NB4 (cell line): Measurements from ENCODE around the gene LDLRAD4.

Experiments used
- DNase-seq: peaks from one replicate; pipeline ENCODE4 v3.0.0; 2010; ENCODE audit warnings: low read depth
- H3K4me3 ChIP-seq: one replicate; pipeline ENCODE4 v1.5.1; 2011; ENCODE audit warnings: mild to moderate bottlenecking, low read depth, low read length, moderate library complexity
- MYC ChIP-seq: IDR thresholded peaks from 2 replicates; pipeline ENCODE4 v1.6.1; 2011; ENCODE audit warnings: low read depth, low read length
- POLR2A ChIP-seq: IDR thresholded peaks from 2 replicates; pipeline ENCODE4 v1.6.1; 2011; ENCODE audit warnings: mild to moderate bottlenecking; ENCODE audit not compliant: insufficient read length; ENCODE audit errors: extremely low read depth
- TF ChIP-seq, protein P1 (sequence below): IDR thresholded peaks from one replicate; pipeline ENCODE4 v1.5.1; 2012; ENCODE audit warnings: low read depth, low read length
- TF ChIP-seq, protein P2 (sequence below): IDR thresholded peaks from 2 replicates; pipeline ENCODE4 v1.6.1; 2011; ENCODE audit warnings: low read depth, low read length

The LDLRAD4 gene

GRCh38 chr18:13375302-13376255 is 157.0 kb downstream of the LDLRAD4 start:
- H3K4me3 ChIP-seq, result no peak overlapping the region
- TF ChIP-seq, protein P1, sequence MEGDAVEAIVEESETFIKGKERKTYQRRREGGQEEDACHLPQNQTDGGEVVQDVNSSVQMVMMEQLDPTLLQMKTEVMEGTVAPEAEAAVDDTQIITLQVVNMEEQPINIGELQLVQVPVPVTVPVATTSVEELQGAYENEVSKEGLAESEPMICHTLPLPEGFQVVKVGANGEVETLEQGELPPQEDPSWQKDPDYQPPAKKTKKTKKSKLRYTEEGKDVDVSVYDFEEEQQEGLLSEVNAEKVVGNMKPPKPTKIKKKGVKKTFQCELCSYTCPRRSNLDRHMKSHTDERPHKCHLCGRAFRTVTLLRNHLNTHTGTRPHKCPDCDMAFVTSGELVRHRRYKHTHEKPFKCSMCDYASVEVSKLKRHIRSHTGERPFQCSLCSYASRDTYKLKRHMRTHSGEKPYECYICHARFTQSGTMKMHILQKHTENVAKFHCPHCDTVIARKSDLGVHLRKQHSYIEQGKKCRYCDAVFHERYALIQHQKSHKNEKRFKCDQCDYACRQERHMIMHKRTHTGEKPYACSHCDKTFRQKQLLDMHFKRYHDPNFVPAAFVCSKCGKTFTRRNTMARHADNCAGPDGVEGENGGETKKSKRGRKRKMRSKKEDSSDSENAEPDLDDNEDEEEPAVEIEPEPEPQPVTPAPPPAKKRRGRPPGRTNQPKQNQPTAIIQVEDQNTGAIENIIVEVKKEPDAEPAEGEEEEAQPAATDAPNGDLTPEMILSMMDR, result no peak
- TF ChIP-seq, protein P2, sequence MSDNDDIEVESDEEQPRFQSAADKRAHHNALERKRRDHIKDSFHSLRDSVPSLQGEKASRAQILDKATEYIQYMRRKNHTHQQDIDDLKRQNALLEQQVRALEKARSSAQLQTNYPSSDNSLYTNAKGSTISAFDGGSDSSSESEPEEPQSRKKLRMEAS, result no peak
- DNase-seq, result peak; percentile 24

- no peak for DNase-seq
- no peak overlapping the region for H3K4me3 ChIP-seq
- no peak for TF ChIP-seq POLR2A
- TF ChIP-seq, protein P2, result no peak
- TF ChIP-seq MYC, result no peak
- TF ChIP-seq, protein P1, result no peak
These were observed 157.8 kb downstream of the LDLRAD4 start for GRCh38 chr18:13376298-13376840.

GRCh38 chr18:13376841-13377351 is 158.3 kb downstream of the LDLRAD4 start:
- DNase-seq, result no peak
- no peak for TF ChIP-seq MYC
- no peak for TF ChIP-seq POLR2A
- TF ChIP-seq, protein P2, result no peak
- TF ChIP-seq, protein P1, result no peak
- no peak overlapping the region for H3K4me3 ChIP-seq

DNA sequence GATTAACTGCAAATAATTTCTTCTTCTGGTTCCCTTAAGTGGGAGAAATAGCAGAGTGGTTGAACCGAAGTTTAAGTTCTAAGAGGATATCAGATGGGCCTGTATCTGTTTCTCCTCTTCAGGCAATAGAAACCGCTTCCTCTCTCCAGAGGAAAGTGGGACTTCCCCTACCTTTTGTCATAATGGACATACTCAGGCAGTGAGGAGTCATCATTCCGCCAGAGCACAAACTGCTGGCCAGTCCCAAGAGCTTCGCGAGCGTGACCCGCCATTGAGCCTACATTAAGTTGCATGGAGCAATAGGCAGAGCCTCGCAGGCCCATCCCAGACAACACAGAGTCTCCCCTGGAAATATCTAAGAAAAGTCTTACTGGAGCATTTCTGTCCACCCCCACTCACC is 158.9 kb downstream of the LDLRAD4 start:
- no peak for DNase-seq
- H3K4me3 ChIP-seq, result no peak overlapping the region
- TF ChIP-seq MYC (no peak), POLR2A (no peak)
- TF ChIP-seq, protein P2, result no peak
- TF ChIP-seq, protein P1, result no peak

GRCh38 chr18:13378150-13378549 is 159.6 kb downstream of the LDLRAD4 start:
- no peak overlapping the region for H3K4me3 ChIP-seq
- no peak for DNase-seq
- TF ChIP-seq MYC (no peak), POLR2A (no peak)
- TF ChIP-seq, protein P2, result no peak
- TF ChIP-seq, protein P1, result no peak
